ENCODE data around the gene NPHP4.

NPHP4 gene

DNA sequence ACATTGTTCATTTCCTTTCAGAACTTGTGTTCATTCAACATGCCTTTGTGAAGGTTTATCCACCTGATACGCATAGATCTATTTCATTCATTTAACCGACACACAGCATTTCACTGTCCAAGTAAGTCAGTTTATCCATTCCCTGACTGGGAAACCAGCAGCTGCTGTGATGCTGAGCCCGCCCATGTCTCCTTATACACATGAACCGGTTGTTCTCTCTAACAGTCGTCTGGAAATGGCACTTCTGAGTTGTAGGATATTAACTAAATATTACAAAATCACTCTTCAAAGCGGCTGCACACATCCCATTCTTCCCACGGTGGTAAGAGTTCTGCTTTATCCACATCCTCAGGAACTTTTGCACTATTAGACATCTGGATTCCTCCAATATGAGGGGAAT, 71.1 kb downstream of the NPHP4 start:
- TF ChIP-seq, protein P1, sequence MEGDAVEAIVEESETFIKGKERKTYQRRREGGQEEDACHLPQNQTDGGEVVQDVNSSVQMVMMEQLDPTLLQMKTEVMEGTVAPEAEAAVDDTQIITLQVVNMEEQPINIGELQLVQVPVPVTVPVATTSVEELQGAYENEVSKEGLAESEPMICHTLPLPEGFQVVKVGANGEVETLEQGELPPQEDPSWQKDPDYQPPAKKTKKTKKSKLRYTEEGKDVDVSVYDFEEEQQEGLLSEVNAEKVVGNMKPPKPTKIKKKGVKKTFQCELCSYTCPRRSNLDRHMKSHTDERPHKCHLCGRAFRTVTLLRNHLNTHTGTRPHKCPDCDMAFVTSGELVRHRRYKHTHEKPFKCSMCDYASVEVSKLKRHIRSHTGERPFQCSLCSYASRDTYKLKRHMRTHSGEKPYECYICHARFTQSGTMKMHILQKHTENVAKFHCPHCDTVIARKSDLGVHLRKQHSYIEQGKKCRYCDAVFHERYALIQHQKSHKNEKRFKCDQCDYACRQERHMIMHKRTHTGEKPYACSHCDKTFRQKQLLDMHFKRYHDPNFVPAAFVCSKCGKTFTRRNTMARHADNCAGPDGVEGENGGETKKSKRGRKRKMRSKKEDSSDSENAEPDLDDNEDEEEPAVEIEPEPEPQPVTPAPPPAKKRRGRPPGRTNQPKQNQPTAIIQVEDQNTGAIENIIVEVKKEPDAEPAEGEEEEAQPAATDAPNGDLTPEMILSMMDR (IDR thresholded peaks at IDR 0.05; ENCODE audit: low read depth, low read length, missing control alignments): no peak
- Histone ChIP-seq H3K27ac (no peak overlapping the region), H3K36me3 (replicated peaks) (no peaks in the 10 kb centered on the region), H3K4me3 (ENCODE audit: low read depth, low read length) (no peak overlapping the region), H3K27me3 (replicated peaks) (no peaks in the 10 kb centered on the region)
- in situ Hi-C loops (cut with HindIII; ENCODE audit: low pct_ligation_motif_present, low sequenced_read_pairs): no loop called here
- no peak for DNase-seq

DNA sequence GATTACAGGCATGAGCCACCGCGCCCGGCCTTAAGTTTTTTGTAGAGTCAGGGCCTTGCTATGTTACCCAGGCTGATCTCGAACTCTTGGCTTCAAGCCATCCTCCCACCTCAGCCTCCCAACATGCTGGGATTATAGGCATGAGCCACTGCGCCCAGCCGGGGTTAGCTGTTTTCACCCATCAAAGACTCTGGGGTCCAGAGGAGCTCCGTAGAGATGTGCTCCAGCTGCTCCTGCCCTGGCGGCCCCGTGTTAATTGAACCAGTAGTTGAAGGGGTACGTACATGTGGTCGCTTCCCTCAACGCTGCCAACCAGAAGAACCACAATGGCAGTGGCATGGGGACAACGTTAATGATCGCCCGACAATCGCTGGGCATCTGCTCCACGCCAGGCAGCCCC, 72.0 kb downstream of the NPHP4 start:
- Histone ChIP-seq H3K36me3 (replicated peaks) (no peaks in the 10 kb centered on the region), H3K4me3 (ENCODE audit: low read depth, low read length) (no peak overlapping the region), H3K27ac (no peak overlapping the region), H3K27me3 (replicated peaks) (no peaks in the 10 kb centered on the region)
- TF ChIP-seq, protein P1 (IDR thresholded peaks at IDR 0.05; ENCODE audit: low read depth, low read length, missing control alignments): no peak
- in situ Hi-C loops (cut with HindIII; ENCODE audit: low pct_ligation_motif_present, low sequenced_read_pairs): no loop called here
- no peak for DNase-seq

DNA sequence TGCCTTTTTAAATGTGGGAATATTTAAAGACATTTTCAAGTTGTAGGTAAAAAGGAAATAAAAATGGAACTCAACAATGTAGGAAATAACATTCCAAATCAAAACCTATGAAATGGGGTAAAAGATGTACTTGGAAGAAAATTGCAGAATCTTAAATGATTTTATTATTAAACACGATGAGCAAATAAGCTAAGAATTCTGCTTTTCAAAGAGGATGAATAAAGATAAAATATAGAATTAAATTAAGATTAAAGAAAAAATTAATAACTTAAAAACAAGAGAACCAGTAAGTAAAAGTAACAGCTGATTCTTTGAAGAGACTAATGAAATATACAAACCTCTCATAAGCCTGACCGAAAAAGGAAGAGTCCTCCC, 74.0 kb downstream of the NPHP4 start:
- TF ChIP-seq, protein P1 (IDR thresholded peaks at IDR 0.05; ENCODE audit: low read depth, low read length, missing control alignments): no peak
- Histone ChIP-seq H3K36me3 (replicated peaks) (no peaks in the 10 kb centered on the region), H3K27me3 (replicated peaks) (no peaks in the 10 kb centered on the region), H3K4me3 (ENCODE audit: low read depth, low read length) (no peak overlapping the region), H3K27ac (no peak overlapping the region)
- DNase-seq: no peak
- in situ Hi-C loops (cut with HindIII; ENCODE audit: low pct_ligation_motif_present, low sequenced_read_pairs): no loop called here

DNA sequence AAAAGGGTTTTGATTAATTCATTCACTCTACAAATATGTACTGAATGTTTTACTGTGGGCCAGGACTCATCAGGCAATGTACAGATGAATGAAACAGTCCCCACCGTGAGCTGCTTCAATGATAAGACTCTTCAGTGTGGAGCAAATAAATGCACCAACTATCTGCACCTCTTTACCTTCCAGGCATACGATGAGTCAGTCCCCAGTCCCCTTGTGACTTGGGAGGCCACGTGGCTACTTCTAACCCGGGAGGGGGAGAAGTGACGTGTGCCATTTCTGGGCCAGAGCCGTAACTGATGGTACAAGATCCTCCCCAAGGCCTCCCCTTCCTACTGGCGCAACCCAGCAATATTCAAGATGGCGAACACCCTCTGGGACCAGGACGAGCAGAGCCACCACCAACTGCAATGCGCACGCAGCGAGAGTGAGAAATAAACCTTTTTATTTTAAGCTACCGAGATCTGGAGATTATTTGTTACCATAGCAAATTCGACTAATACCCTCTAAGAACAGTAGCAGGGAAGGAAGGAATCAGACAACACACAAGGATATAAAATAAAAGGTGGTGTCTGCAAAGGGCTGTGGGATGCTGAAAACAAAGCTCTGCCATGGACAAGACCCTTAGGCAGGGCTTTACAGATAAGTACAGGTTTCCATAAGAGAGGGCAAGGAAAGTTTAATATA, 74.5 kb downstream of the NPHP4 start:
- Histone ChIP-seq H3K4me3 (ENCODE audit: low read depth, low read length) (no peak overlapping the region), H3K27ac (no peak overlapping the region), H3K27me3 (replicated peaks) (no peaks in the 10 kb centered on the region), H3K36me3 (replicated peaks) (no peaks in the 10 kb centered on the region)
- TF ChIP-seq, protein P1 (IDR thresholded peaks at IDR 0.05; ENCODE audit: low read depth, low read length, missing control alignments): no peak
- DNase-seq: no peak
- in situ Hi-C loops (cut with HindIII; ENCODE audit: low pct_ligation_motif_present, low sequenced_read_pairs): no loop called here

DNA sequence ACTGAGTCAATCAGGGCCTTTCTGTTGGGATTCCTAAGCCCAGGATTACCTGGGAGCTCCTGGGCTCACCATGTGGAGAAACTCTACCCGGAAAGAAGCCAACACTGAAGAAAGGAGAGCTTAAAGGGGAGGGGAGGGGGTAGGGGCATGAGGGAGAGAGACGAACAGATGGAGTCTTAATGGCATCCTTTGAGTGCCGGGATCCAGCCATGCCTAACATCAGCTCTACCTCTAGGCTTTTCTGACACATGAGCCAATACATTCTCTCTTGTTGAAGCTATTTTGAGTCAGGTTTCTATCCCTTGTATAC, 75.0 kb downstream of the NPHP4 start:
- H3K27ac ChIP-seq: no peak overlapping the region
- H3K4me3 ChIP-seq (ENCODE audit: low read depth, low read length): no peak overlapping the region
- no peaks in the 10 kb centered on the region for H3K36me3 ChIP-seq (replicated peaks)
- H3K27me3 ChIP-seq (replicated peaks): no peaks in the 10 kb centered on the region
- in situ Hi-C loops (cut with HindIII; ENCODE audit: low pct_ligation_motif_present, low sequenced_read_pairs): no loop called here
- DNase-seq: no peak
- TF ChIP-seq, protein P1 (IDR thresholded peaks at IDR 0.05; ENCODE audit: low read depth, low read length, missing control alignments): no peak

Measured in brain microvascular endothelial cell (primary cell).